Left lung (tissue), 10 donors: ENCODE measurements around the gene CDO1. TPM values are rescaled to one million over a fixed set of nuclear protein-coding genes. Genes with fewer than 3 reads are reported as not detected.

ENCODE experiments used
- ATAC-seq: fragments of 200-7000 bp; cut with Tn5 transposase; one replicate; pipeline ENCODE4 v1.9.1; 2020; ENCODE audit warnings: moderate library complexity
- DNase-seq, 4 donors: peaks; one replicate each; pipeline ENCODE4 v3.0.0-alpha.2; 2013 to 2020
- H3K27ac ChIP-seq, 2 donors: fragments of 200-600 bp; sonication (generic) in 1 of 2; one replicate each; pipeline versions ENCODE4 v1.5.0 to v1.8.0; 2020 to 2021
- H3K27me3 ChIP-seq, 2 donors: fragments of 200-600 bp; sonication (generic) in 1 of 2; one replicate each; pipeline versions ENCODE4 v1.5.0 to v1.8.0; 2020 to 2021
- H3K36me3 ChIP-seq, 2 donors: fragments of 200-600 bp; sonication (generic) in 1 of 2; one replicate each; pipeline versions ENCODE4 v1.5.0 to v1.8.0; 2020 to 2021
- H3K4me1 ChIP-seq, 2 donors: fragments of 200-600 bp; one replicate each; pipeline ENCODE4 v1.8.0; 2021
- H3K4me3 ChIP-seq, 2 donors: fragments of 200-600 bp; sonication (generic) in 1 of 2; one replicate each; pipeline versions ENCODE4 v1.5.0 to v1.8.0; 2020 to 2021; ENCODE audit warnings: mild to moderate bottlenecking in 1 of 2
- H3K9me3 ChIP-seq, 2 donors: fragments of 200-600 bp; sonication (generic) in 1 of 2; one replicate each; pipeline versions ENCODE4 v1.5.0 to v1.8.0; 2020 to 2021
- intact Hi-C, 2 donors: fragments of 100-400 bp; cut with DNase I; formaldehyde crosslinking; loops; one replicate each; pipeline versions ENCODE4 v1.11.2 to v1.14.2; 2022
- polyA plus RNA-seq, 6 donors: library from polyadenylated mRNA; unstranded; fragments of 120-200 nt; gene quantifications; one replicate each; pipeline ENCODE4 v1.2.1, GENCODE V29; 2013; ENCODE audit not compliant: insufficient read length in 6 of 6
- total RNA-seq, 2 donors: library from RNA; stranded (reverse); fragmentation: NEBNext Ultra II Directional; extraction: Animal tissue kit (Norgen Biotek cat#: 25700); gene quantifications; one replicate each; pipeline ENCODE4 v1.2.1, GENCODE V29; 2021
- TF ChIP-seq, protein P1 (sequence below), 2 donors: fragments of 200-600 bp; sonication (generic) in 1 of 2; IDR thresholded peaks; one replicate each; pipeline versions ENCODE4 v1.5.0 to v1.8.0; 2021; ENCODE audit warnings: antibody characterized with exemption in 2 of 2
- donor health status: DM: no; HTN: yes; CAD: no.
- donor health status: DM: no; HTN: no; CAD: no.

Gene CDO1
- total and polyA plus RNA-seq, 8 donors = 4.9 to 80.3 (median 59.7) TPM

DNA sequence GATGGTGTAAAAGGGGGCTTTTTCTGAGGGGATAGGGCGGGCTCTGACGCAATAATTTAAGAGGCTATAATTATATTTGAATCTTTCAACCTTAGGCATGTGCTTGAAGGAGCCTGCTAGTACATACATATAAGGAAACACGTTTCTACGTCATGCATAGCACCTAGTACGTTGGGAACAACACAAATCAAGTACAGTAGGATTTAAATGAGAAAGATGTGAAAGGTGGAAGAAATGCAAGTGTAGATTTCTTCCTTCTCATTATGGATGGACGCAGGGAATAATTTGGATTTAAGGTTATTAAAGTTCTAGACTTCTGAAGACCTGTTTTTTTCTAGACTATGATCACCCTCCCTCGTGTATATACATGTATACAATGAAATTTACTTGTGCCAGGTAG lies 927 bp upstream of the CDO1 start:
- Histone ChIP-seq H3K4me1 (peaks cover 0 to 16% of the 10 kb centered on the region in 2 donors), H3K9me3 (no peaks in the 10 kb centered on the region), H3K27me3 (peaks cover 38 to 74% of the 10 kb centered on the region in 2 donors), H3K36me3 (no peaks in the 10 kb centered on the region), H3K4me3 (no peak overlapping the region), H3K27ac (no peak overlapping the region)
- TF ChIP-seq, protein P1, sequence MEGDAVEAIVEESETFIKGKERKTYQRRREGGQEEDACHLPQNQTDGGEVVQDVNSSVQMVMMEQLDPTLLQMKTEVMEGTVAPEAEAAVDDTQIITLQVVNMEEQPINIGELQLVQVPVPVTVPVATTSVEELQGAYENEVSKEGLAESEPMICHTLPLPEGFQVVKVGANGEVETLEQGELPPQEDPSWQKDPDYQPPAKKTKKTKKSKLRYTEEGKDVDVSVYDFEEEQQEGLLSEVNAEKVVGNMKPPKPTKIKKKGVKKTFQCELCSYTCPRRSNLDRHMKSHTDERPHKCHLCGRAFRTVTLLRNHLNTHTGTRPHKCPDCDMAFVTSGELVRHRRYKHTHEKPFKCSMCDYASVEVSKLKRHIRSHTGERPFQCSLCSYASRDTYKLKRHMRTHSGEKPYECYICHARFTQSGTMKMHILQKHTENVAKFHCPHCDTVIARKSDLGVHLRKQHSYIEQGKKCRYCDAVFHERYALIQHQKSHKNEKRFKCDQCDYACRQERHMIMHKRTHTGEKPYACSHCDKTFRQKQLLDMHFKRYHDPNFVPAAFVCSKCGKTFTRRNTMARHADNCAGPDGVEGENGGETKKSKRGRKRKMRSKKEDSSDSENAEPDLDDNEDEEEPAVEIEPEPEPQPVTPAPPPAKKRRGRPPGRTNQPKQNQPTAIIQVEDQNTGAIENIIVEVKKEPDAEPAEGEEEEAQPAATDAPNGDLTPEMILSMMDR (IDR thresholded peaks at IDR 0.05) = no peak
- intact Hi-C loops = no loop called here
- no peak for ATAC-seq
- DNase-seq = peak in 1 of 4 donors; percentile 17

DNA sequence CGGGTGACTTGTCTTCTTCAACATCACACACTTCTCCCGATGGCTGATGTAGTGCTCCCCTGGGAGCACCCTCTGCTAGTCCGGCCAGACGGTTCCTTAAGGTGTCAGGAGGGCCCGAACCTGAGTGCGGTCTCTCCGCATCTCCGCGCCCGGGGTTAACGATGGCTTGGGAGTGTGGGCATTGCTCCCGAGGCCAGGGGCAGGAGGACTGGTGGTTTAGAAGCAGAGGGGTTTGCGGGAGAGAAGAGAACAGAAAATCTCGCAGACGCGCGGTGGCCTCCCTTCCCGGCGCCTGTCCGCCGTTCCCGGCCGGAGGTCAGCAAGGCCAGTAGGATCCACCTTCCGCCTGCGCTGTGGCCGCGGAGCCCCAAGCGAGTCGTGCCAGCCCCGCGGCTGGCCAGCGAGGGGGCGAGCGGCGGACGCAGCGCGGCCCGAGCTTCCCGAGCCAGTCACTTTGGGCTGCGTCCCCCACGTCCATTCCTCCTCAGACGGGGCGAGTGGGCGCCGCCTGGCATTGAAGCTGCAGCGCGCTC lies 700 bp downstream of the CDO1 start:
- TF ChIP-seq, protein P1 (IDR thresholded peaks at IDR 0.05) = no peak
- no peaks in the 10 kb centered on the region for H3K9me3 ChIP-seq
- peaks cover 0 to 16% of the 10 kb centered on the region in 2 donors for H3K4me1 ChIP-seq
- peak; percentile 50 for ATAC-seq
- H3K36me3 ChIP-seq = no peaks in the 10 kb centered on the region
- H3K27me3 ChIP-seq = peaks cover 38 to 78% of the 10 kb centered on the region in 2 donors
- H3K4me3 ChIP-seq = peak overlapping the region; percentile 32 to 36
- peak overlapping the region; percentile 50 to 80 for H3K27ac ChIP-seq
- peak in 2 of 4 donors; percentile 30 to 80 for DNase-seq
- intact Hi-C loops = no loop called here

DNA sequence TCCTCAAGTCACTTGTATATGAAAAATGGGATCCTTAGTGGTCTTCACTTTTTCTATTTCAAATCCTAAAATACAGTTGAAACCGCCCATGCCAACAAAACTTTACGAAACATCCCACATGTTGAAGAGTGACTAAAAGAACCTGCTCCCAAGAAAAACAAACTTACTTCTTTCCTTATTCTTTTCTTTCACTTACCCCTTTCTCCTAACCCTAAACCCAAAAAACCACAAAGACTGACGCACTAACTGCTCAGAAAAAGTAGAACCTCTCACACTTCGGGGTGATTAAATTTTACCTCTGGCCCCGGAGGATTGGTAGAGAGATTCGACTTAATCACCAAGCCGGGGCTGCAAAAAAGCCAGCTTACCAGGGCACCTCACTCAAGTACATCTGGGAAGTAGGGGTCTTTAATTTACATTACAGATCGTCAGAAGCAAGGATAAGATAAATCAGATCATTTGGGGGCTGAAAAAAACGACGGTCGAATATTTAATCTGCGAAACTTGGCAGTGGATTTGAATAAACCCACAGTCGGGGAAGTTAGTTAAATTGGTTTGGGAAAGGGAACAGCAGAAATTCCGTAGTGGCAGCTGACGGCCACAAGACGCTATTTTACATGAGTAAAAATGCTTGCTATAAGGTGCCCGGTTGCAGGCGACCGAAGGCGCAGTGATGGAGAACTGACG lies 1.3 kb downstream of the CDO1 start:
- Histone ChIP-seq H3K4me3 (peak overlapping the region; percentile 32 to 36), H3K4me1 (peaks cover 0 to 16% of the 10 kb centered on the region in 2 donors), H3K27me3 (peaks cover 38 to 78% of the 10 kb centered on the region in 2 donors), H3K9me3 (no peaks in the 10 kb centered on the region), H3K27ac (no peak overlapping the region), H3K36me3 (no peaks in the 10 kb centered on the region)
- ATAC-seq = no peak
- TF ChIP-seq, protein P1 (IDR thresholded peaks at IDR 0.05) = no peak
- intact Hi-C loops = no loop called here
- no peak for DNase-seq

DNA sequence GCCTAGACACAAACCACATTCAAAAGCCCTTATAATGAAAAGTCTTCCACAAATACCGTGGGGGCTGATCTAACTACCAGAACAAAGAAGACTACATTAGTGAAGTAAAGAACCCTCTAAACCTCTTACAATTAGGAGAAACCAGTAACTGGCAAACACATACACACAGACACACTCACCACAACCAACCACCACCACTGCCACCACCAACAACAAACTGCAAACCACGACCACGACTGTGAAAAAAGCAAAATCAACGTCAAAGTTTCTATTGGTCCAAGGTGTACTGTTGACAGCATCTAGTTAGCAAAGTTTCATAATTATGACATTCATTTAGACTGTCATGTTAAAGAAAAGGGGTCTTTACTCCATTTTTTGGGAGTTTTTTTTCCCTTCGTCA lies 2.7 kb downstream of the CDO1 start:
- H3K9me3 ChIP-seq = no peaks in the 10 kb centered on the region
- peaks cover 0 to 16% of the 10 kb centered on the region in 2 donors for H3K4me1 ChIP-seq
- H3K27ac ChIP-seq = no peak overlapping the region
- TF ChIP-seq, protein P1 (IDR thresholded peaks at IDR 0.05) = no peak
- H3K27me3 ChIP-seq = peaks cover 38 to 68% of the 10 kb centered on the region in 2 donors
- no peak overlapping the region for H3K4me3 ChIP-seq
- no peaks in the 10 kb centered on the region for H3K36me3 ChIP-seq
- no peak for ATAC-seq
- no peak for DNase-seq
- intact Hi-C loops = no loop called here

DNA sequence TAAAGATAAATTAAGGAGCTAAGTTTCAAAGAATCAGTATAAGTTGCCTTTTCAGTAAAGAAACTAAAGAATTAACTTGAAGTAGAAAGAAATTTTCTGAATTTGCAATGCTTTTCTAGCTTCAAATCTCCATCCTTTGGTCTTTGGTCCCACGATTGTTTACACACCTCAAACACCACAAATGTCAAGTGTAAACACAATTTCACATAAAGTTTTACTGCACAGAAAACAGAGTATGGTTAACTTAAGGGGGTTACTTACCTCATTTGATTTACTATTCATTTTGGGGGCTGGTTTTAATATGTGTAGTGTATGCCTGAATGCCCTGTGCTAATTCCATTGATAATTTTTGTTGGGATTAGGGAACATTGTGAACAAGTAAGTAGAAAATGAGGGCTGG lies 4.1 kb downstream of the CDO1 start:
- no peak for ATAC-seq
- H3K4me1 ChIP-seq = peaks cover 0 to 16% of the 10 kb centered on the region in 2 donors
- intact Hi-C loops = no loop called here

More for the DNA sequence above, 4.1 kb downstream of the CDO1 start:
- Histone ChIP-seq H3K27ac (no peak overlapping the region), H3K36me3 (no peaks in the 10 kb centered on the region), H3K27me3 (peaks cover 38 to 54% of the 10 kb centered on the region in 2 donors), H3K4me3 (no peak overlapping the region), H3K9me3 (no peaks in the 10 kb centered on the region)
- no peak for DNase-seq
- TF ChIP-seq, protein P1 (IDR thresholded peaks at IDR 0.05) = no peak
